Measurements from ENCODE around the gene TSPAN9. TPM values are rescaled to one million over a fixed set of nuclear protein-coding genes. Genes with fewer than 3 reads are reported as not detected.

TSPAN9 gene
- total and polyA plus RNA-seq, 4 donors = 17.4 to 62.9 (median 34.2) TPM

GRCh38 chr12:3316776-3317480 lies 239.7 kb downstream of the TSPAN9 start:
- Histone ChIP-seq H3K4me3 (ENCODE audit: low read depth in 1 of 3, low read length in 3 of 3) (no peak overlapping the region), H3K36me3 (ENCODE audit: control insufficient read depth in 4 of 4, insufficient read depth in 3 of 4, low read depth in 1 of 4, low read length in 3 of 4) (no peaks in the 10 kb centered on the region), H3K9me3 (ENCODE audit: control insufficient read depth in 4 of 4, low read length in 3 of 4) (no peaks in the 10 kb centered on the region), H3K27me3 (ENCODE audit: control insufficient read depth in 4 of 4, insufficient read depth in 4 of 4, low read length in 3 of 4) (no peaks in the 10 kb centered on the region), H3K9ac (ENCODE audit: low read depth in 1 of 2, low read length in 2 of 2) (no peak overlapping the region), H3K4me1 (ENCODE audit: control insufficient read depth in 4 of 4, insufficient read depth in 4 of 4, low read length in 3 of 4) (peaks cover 0 to 5% (median 1%) of the 10 kb centered on the region in 4 donors), H3K27ac (ENCODE audit: low read depth in 1 of 2, low read length in 2 of 2) (no peak overlapping the region)
- TF ChIP-seq RXRA (IDR thresholded peaks at IDR 0.05) = no peak
- 91% methylated on average over 12 of the region's 12 CpGs for WGBS
- DNase-seq (ENCODE audit: low spot score) = no peak

- 88% methylated on average over 4 of the region's 4 CpGs for WGBS
- Histone ChIP-seq H3K36me3 (ENCODE audit: control insufficient read depth in 4 of 4, insufficient read depth in 3 of 4, low read depth in 1 of 4, low read length in 3 of 4) (no peaks in the 10 kb centered on the region), H3K4me1 (ENCODE audit: control insufficient read depth in 4 of 4, insufficient read depth in 4 of 4, low read length in 3 of 4) (peaks cover 0 to 5% (median 1%) of the 10 kb centered on the region in 4 donors), H3K9ac (ENCODE audit: low read depth in 1 of 2, low read length in 2 of 2) (no peak overlapping the region), H3K27me3 (ENCODE audit: control insufficient read depth in 4 of 4, insufficient read depth in 4 of 4, low read length in 3 of 4) (no peaks in the 10 kb centered on the region), H3K27ac (ENCODE audit: low read depth in 1 of 2, low read length in 2 of 2) (no peak overlapping the region), H3K4me3 (ENCODE audit: low read depth in 1 of 3, low read length in 3 of 3) (no peak overlapping the region), H3K9me3 (ENCODE audit: control insufficient read depth in 4 of 4, low read length in 3 of 4) (no peaks in the 10 kb centered on the region)
- no peak for DNase-seq (ENCODE audit: low spot score)
- TF ChIP-seq ZBTB33 (IDR thresholded peaks at IDR 0.05) (no peak), RXRA (IDR thresholded peaks at IDR 0.05) (no peak), GABPA (IDR thresholded peaks at IDR 0.05 in 1 of 2, conservative IDR thresholded peaks at IDR 0.05 in 1 of 2) (no peak), NR2F2 (IDR thresholded peaks at IDR 0.05) (no peak), EGR1 (IDR thresholded peaks at IDR 0.05; ENCODE audit: low read depth in 2 of 2) (no peak), HNF4A (conservative IDR thresholded peaks at IDR 0.05) (no peak), CTCF (IDR thresholded peaks at IDR 0.05; ENCODE audit: low read depth, low read length, missing input control) (no peak), ATF3 (IDR thresholded peaks at IDR 0.05) (no peak)
Observed at GRCh38 chr12:3317481-3317815, 240.3 kb downstream of the TSPAN9 start.

- Histone ChIP-seq H3K36me3 (ENCODE audit: control insufficient read depth in 4 of 4, insufficient read depth in 3 of 4, low read depth in 1 of 4, low read length in 3 of 4) (no peaks in the 10 kb centered on the region), H3K27ac (ENCODE audit: low read depth in 1 of 2, low read length in 2 of 2) (no peak overlapping the region), H3K9ac (ENCODE audit: low read depth in 1 of 2, low read length in 2 of 2) (no peak overlapping the region), H3K9me3 (ENCODE audit: control insufficient read depth in 4 of 4, low read length in 3 of 4) (no peaks in the 10 kb centered on the region), H3K27me3 (ENCODE audit: control insufficient read depth in 4 of 4, insufficient read depth in 4 of 4, low read length in 3 of 4) (no peaks in the 10 kb centered on the region), H3K4me3 (ENCODE audit: low read depth in 1 of 3, low read length in 3 of 3) (no peak overlapping the region), H3K4me1 (ENCODE audit: control insufficient read depth in 4 of 4, insufficient read depth in 4 of 4, low read length in 3 of 4) (peaks cover 0 to 5% (median 1%) of the 10 kb centered on the region in 4 donors)
- 88% methylated on average over 13 of the region's 13 CpGs for WGBS
- DNase-seq (ENCODE audit: low spot score) = no peak
- no peak for TF ChIP-seq TAF1 (conservative IDR thresholded peaks at IDR 0.05)
- TF ChIP-seq MAX (IDR thresholded peaks at IDR 0.05) = no peak
- no peak for TF ChIP-seq FOXA2 (IDR thresholded peaks at IDR 0.05)
- no peak for TF ChIP-seq HNF4G (IDR thresholded peaks at IDR 0.05)
- TF ChIP-seq REST (IDR thresholded peaks at IDR 0.05) = no peak
- TF ChIP-seq YY1 (IDR thresholded peaks at IDR 0.05) = no peak
- TF ChIP-seq FOXA1 (IDR thresholded peaks at IDR 0.05) = no peak
- no peak for TF ChIP-seq ZBTB33 (IDR thresholded peaks at IDR 0.05)
- TF ChIP-seq NR2F2 (IDR thresholded peaks at IDR 0.05) = no peak
- no peak for TF ChIP-seq HNF4A (conservative IDR thresholded peaks at IDR 0.05)
- TF ChIP-seq RXRA (IDR thresholded peaks at IDR 0.05) = no peak
- no peak for TF ChIP-seq GABPA (IDR thresholded peaks at IDR 0.05 in 1 of 2, conservative IDR thresholded peaks at IDR 0.05 in 1 of 2)
Observed at GRCh38 chr12:3317841-3318501, 240.8 kb downstream of the TSPAN9 start.

Measured in liver (tissue), 9 donors.